ENCODE results near the gene RMI2.

The RMI2 gene

GRCh38 chr16:11310634-11310977, 34.7 kb upstream of the RMI2 start:
- DNase-seq = no peak

- no peak for DNase-seq
These were observed 34.2 kb upstream of the RMI2 start for GRCh38 chr16:11310997-11311561.

- DNase-seq = no peak
These were observed 32.4 kb upstream of the RMI2 start for GRCh38 chr16:11312718-11313492.

- DNase-seq = no peak
These were observed 31.6 kb upstream of the RMI2 start for GRCh38 chr16:11313493-11314308.

- no peak for DNase-seq
These were observed 30.9 kb upstream of the RMI2 start for GRCh38 chr16:11314309-11314894.

- no peak for DNase-seq
These were observed 29.7 kb upstream of the RMI2 start for GRCh38 chr16:11315510-11315909.

GRCh38 chr16:11316331-11317015, 28.8 kb upstream of the RMI2 start:
- no peak for DNase-seq

- DNase-seq = no peak
These were observed 26.4 kb upstream of the RMI2 start for GRCh38 chr16:11318817-11319216.

- no peak for DNase-seq
These were observed 25.6 kb upstream of the RMI2 start for GRCh38 chr16:11319529-11320146.

GRCh38 chr16:11320170-11320569, 25.1 kb upstream of the RMI2 start:
- DNase-seq = no peak

GRCh38 chr16:11321662-11322061, 23.6 kb upstream of the RMI2 start:
- DNase-seq = no peak

- DNase-seq = no peak
These were observed 22.4 kb upstream of the RMI2 start for GRCh38 chr16:11322823-11323222.

- no peak for DNase-seq
These were observed 21.5 kb upstream of the RMI2 start for GRCh38 chr16:11323551-11324336.

- DNase-seq = peak; percentile 28
These were observed 19.7 kb upstream of the RMI2 start for GRCh38 chr16:11325404-11326083.

- no peak for DNase-seq
These were observed 19.0 kb upstream of the RMI2 start for GRCh38 chr16:11326084-11326736.

GRCh38 chr16:11326737-11327276, 18.5 kb upstream of the RMI2 start:
- no peak for DNase-seq

GRCh38 chr16:11327277-11328171, 17.7 kb upstream of the RMI2 start:
- no peak for DNase-seq

- DNase-seq = peak; percentile 44
These were observed 16.8 kb upstream of the RMI2 start for GRCh38 chr16:11328172-11329070.

Measured in activated naive CD4-positive, alpha-beta T cell treated with anti-CD3 and anti-CD28 coated beads, Interleukin-2, amount 50 U/mL, for 16 hours (primary cell).